Sigmoid colon (tissue), 7 donors: ENCODE data around the gene TOP2B. TPM values are rescaled to one million over a fixed set of nuclear protein-coding genes. Genes with fewer than 3 reads are reported as not detected.

Experiments used
- DNase-seq: peaks from one replicate; pipeline ENCODE4 v3.0.0-alpha.2; 2019
- H3K27ac ChIP-seq, 4 donors: fragments of 200-600 bp; sonication (generic); one replicate each; pipeline ENCODE4 v1.5.1; 2016 to 2019; ENCODE audit warnings: mild to moderate bottlenecking in 1 of 4
- H3K27me3 ChIP-seq, 3 donors: fragments of 200-600 bp; sonication (generic); one replicate each; pipeline ENCODE4 v1.5.1; 2019; ENCODE audit warnings: mild to moderate bottlenecking in 1 of 3
- H3K36me3 ChIP-seq, 4 donors: fragments of 200-600 bp; sonication (generic); one replicate each; pipeline ENCODE4 v1.5.1; 2016 to 2019
- H3K4me1 ChIP-seq, 4 donors: fragments of 200-600 bp; sonication (generic); one replicate each; pipeline ENCODE4 v1.5.1; 2017 to 2019
- H3K4me3 ChIP-seq, 4 donors: fragments of 200-600 bp; sonication (generic); one replicate each; pipeline ENCODE4 v1.5.1; 2017 to 2019; ENCODE audit warnings: mild to moderate bottlenecking in 2 of 4, moderate library complexity in 1 of 4
- H3K9me3 ChIP-seq, 4 donors: fragments of 200-600 bp in 3 of 4; sonication (generic) in 3 of 4; one replicate each; pipeline versions ENCODE4 v1.5.1 to v1.6.1; 2013 to 2019
- CTCF ChIP-seq, 4 experiments: fragments of 450-650 bp in 3 of 4; fragments of 200-600 bp in 1 of 4; IDR thresholded peaks; one replicate each; pipeline ENCODE4 v1.5.1; 2016 to 2019; ENCODE audit warnings: antibody characterized with exemption in 4 of 4, mild to moderate bottlenecking in 3 of 4, moderate library complexity in 2 of 4
- EP300 ChIP-seq, 4 donors: sonication (generic); formaldehyde crosslinking; IDR thresholded peaks; one replicate each; pipeline ENCODE4 v1.6.1; 2017; ENCODE audit warnings: antibody characterized with exemption in 4 of 4
- POLR2A ChIP-seq, 2 donors: fragments of 450-650 bp; IDR thresholded peaks; one replicate each; pipeline ENCODE4 v1.6.1; 2016; ENCODE audit warnings: antibody characterized with exemption in 2 of 2, mild to moderate bottlenecking in 2 of 2, moderate library complexity in 2 of 2
- POLR2AphosphoS5 ChIP-seq, 4 donors: sonication (generic); formaldehyde crosslinking; IDR thresholded peaks; one replicate each; pipeline ENCODE4 v1.6.1; 2017; ENCODE audit warnings: antibody characterized with exemption in 4 of 4
- WGBS, 2 donors: extraction: QIAGEN DNeasy Blood & Tissue Kit; methylation state at CpG; one replicate each; pipeline ENCODE4 v1.1.7; 2013; 5-methylcytosine and 5-hydroxymethylcytosine counted together
- intact Hi-C: fragments of 100-400 bp; cut with DNase I; formaldehyde crosslinking; loops from one replicate; pipeline ENCODE4 v1.15.1; 2023
- polyA plus RNA-seq, 3 donors: library from polyadenylated mRNA; stranded (reverse); fragments of 200-250 nt; gene quantifications; one replicate each; pipeline ENCODE4 v1.2.3, GENCODE V29; 2013
- total RNA-seq, 4 donors: library from RNA; depleted of rRNA; stranded (reverse); fragments of >200 nt; gene quantifications; one replicate each; pipeline ENCODE4 v1.1.0, GENCODE V29; 2016
- donor health status: healthy with polysubstance abuse.
- donor health status: Bipolar disorder and iron deficiency.
- donor health status: healthy.

The TOP2B gene
- total and polyA plus RNA-seq, 7 donors, result 28.2 to 122 (median 89.5) TPM

DNA sequence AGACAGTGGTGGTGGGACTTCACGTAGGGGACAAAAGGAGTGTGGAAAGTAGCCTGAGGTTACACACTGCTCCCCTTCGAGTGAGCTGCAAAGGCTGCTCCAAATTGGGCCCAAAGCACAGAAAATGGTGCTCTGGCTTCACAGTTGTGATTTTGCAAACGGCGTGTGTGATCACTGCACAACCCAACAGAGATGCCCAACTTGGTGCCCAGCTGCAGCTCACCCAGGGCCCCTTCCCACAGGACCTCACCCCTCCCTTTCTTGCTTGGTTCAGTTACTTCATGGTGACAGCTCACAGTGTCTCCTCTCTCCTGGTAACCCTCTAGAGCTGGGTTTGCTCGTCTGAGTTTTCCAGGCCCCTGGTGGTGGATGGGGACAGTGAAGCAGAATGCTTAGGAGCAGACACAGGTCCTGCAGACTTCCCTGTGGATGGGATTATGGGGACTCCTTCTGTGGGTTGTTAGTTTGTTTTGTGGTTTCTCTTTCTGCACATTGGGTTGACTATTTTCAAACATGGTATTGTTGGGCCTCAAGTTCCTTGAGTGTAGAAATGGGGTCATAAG, 98.3 kb downstream of the TOP2B start:
- no peak for TF ChIP-seq POLR2A (IDR thresholded peaks at IDR 0.05)
- TF ChIP-seq EP300 (IDR thresholded peaks at IDR 0.05), result no peak
- no peak for TF ChIP-seq CTCF (IDR thresholded peaks at IDR 0.05)
- no peak for TF ChIP-seq POLR2AphosphoS5 (IDR thresholded peaks at IDR 0.05)
- H3K36me3 ChIP-seq, result peaks cover 0 to 21% (median 0%) of the 10 kb centered on the region in 4 donors
- H3K27ac ChIP-seq, result no peak overlapping the region
- 82 to 85% methylated on average over 5 of the region's 5 CpGs for WGBS, 2 donors
- H3K4me3 ChIP-seq, result no peak overlapping the region
- no peaks in the 10 kb centered on the region for H3K27me3 ChIP-seq
- DNase-seq, result no peak
- H3K4me1 ChIP-seq, result no peaks in the 10 kb centered on the region
- intact Hi-C loops, result no loop called here
- no peaks in the 10 kb centered on the region for H3K9me3 ChIP-seq

GRCh38 chr3:25565807-25566206, 98.9 kb downstream of the TOP2B start:
- TF ChIP-seq CTCF (IDR thresholded peaks at IDR 0.05) (no peak), POLR2AphosphoS5 (IDR thresholded peaks at IDR 0.05) (no peak), EP300 (IDR thresholded peaks at IDR 0.05) (no peak), POLR2A (IDR thresholded peaks at IDR 0.05) (no peak)
- DNase-seq, result no peak
- no peak overlapping the region for H3K4me3 ChIP-seq
- no peaks in the 10 kb centered on the region for H3K9me3 ChIP-seq
- intact Hi-C loops, result no loop called here
- H3K36me3 ChIP-seq, result peaks cover 0 to 14% (median 0%) of the 10 kb centered on the region in 4 donors
- no peaks in the 10 kb centered on the region for H3K4me1 ChIP-seq
- 89 to 90% methylated on average over 7 of the region's 7 CpGs for WGBS, 2 donors
- H3K27me3 ChIP-seq, result no peaks in the 10 kb centered on the region
- H3K27ac ChIP-seq, result no peak overlapping the region

GRCh38 chr3:25564075-25564474, 100.6 kb downstream of the TOP2B start:
- Histone ChIP-seq H3K4me1 (no peaks in the 10 kb centered on the region), H3K27ac (no peak overlapping the region), H3K4me3 (no peak overlapping the region), H3K9me3 (no peaks in the 10 kb centered on the region), H3K27me3 (no peaks in the 10 kb centered on the region), H3K36me3 (no peaks in the 10 kb centered on the region)
- no peak for DNase-seq
- TF ChIP-seq CTCF (IDR thresholded peaks at IDR 0.05) (no peak), EP300 (IDR thresholded peaks at IDR 0.05) (no peak), POLR2AphosphoS5 (IDR thresholded peaks at IDR 0.05) (no peak), POLR2A (IDR thresholded peaks at IDR 0.05) (no peak)
- intact Hi-C loops, result no loop called here
- WGBS, 2 donors, result 75 to 87% methylated on average over 4 of the region's 4 CpGs

GRCh38 chr3:25563601-25564000, 101.1 kb downstream of the TOP2B start:
- intact Hi-C loops, result no loop called here
- DNase-seq, result no peak
- Histone ChIP-seq H3K4me3 (no peak overlapping the region), H3K4me1 (no peaks in the 10 kb centered on the region), H3K27me3 (no peaks in the 10 kb centered on the region), H3K27ac (no peak overlapping the region), H3K9me3 (no peaks in the 10 kb centered on the region), H3K36me3 (no peaks in the 10 kb centered on the region)
- 81 to 82% methylated on average over 1 of the region's 1 CpG for WGBS, 2 donors
- TF ChIP-seq POLR2AphosphoS5 (IDR thresholded peaks at IDR 0.05), result no peak
- TF ChIP-seq POLR2A (IDR thresholded peaks at IDR 0.05), result no peak
- no peak for TF ChIP-seq EP300 (IDR thresholded peaks at IDR 0.05)
- TF ChIP-seq CTCF (IDR thresholded peaks at IDR 0.05), result no peak

DNA sequence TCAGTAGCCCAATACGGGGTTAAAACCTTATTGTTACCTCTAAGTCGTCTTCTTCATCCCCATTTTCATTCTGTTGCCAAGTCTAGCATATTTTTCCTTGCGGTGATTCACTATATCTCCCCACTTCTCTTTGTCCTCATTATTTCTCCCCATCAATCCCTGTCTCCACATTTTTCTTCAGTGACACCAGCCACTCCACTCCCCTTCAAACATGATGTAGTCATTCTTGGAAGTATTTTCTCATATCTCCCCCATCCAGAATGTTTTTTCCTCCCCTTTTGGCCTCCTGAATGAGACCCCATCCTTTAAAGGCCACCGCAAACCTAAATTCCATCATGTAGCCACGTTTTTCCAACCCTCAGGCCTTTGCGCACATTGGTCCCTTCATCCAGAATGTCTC, 105.9 kb downstream of the TOP2B start:
- intact Hi-C loops, result no loop called here
- 79 to 85% methylated on average over 6 of the region's 6 CpGs for WGBS, 2 donors
- Histone ChIP-seq H3K4me1 (peaks cover 0 to 13% (median 5%) of the 10 kb centered on the region in 4 donors), H3K36me3 (no peaks in the 10 kb centered on the region), H3K4me3 (no peak overlapping the region), H3K27ac (no peak overlapping the region), H3K9me3 (no peaks in the 10 kb centered on the region), H3K27me3 (no peaks in the 10 kb centered on the region)
- TF ChIP-seq EP300 (IDR thresholded peaks at IDR 0.05) (no peak), CTCF (IDR thresholded peaks at IDR 0.05) (no peak), POLR2A (IDR thresholded peaks at IDR 0.05) (no peak), POLR2AphosphoS5 (IDR thresholded peaks at IDR 0.05) (no peak)
- DNase-seq, result no peak
